HCT116 (cell line): ENCODE data around the gene SMTNL2.

Source experiments
- EZH2 ChIP-seq: fragments of 200-600 bp; sonication (generic); IDR thresholded peaks from 2 replicates; pipeline ENCODE4 v1.6.1; 2017; ENCODE audit warnings: antibody characterized with exemption, mixed run types
- TF ChIP-seq, protein P1 (sequence below): IDR thresholded peaks from 2 replicates; pipeline ENCODE4 v1.6.1; 2012; ENCODE audit warnings: low read depth

DNA sequence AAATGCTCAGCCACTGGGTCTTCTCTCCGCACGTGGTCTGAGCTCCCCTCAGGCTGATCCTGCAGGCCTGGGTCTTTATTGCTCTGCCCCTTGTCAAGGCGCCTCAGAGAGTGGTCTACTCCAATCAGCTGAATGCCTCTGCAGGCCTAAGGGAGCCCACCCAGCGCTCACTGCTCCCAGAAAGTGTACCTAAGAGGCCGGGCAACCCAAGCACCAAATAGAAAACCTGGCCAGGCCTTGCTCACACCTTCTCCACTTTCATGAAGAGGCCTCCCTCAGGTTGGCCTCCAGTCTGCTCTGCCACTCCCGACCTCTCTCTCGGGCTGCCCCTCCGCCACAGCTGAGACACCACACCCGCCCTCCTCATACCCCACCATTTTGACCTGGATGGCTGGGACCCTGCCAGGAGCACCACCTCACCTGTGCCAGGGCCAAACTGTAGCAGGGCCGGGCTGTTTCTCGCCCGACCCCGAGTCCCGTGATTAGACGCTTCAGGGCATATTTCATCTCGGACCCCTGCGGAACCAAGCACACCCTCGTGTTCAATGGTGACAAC is 29.8 kb upstream of the SMTNL2 start:
- TF ChIP-seq EZH2: no peak
- TF ChIP-seq, protein P1, sequence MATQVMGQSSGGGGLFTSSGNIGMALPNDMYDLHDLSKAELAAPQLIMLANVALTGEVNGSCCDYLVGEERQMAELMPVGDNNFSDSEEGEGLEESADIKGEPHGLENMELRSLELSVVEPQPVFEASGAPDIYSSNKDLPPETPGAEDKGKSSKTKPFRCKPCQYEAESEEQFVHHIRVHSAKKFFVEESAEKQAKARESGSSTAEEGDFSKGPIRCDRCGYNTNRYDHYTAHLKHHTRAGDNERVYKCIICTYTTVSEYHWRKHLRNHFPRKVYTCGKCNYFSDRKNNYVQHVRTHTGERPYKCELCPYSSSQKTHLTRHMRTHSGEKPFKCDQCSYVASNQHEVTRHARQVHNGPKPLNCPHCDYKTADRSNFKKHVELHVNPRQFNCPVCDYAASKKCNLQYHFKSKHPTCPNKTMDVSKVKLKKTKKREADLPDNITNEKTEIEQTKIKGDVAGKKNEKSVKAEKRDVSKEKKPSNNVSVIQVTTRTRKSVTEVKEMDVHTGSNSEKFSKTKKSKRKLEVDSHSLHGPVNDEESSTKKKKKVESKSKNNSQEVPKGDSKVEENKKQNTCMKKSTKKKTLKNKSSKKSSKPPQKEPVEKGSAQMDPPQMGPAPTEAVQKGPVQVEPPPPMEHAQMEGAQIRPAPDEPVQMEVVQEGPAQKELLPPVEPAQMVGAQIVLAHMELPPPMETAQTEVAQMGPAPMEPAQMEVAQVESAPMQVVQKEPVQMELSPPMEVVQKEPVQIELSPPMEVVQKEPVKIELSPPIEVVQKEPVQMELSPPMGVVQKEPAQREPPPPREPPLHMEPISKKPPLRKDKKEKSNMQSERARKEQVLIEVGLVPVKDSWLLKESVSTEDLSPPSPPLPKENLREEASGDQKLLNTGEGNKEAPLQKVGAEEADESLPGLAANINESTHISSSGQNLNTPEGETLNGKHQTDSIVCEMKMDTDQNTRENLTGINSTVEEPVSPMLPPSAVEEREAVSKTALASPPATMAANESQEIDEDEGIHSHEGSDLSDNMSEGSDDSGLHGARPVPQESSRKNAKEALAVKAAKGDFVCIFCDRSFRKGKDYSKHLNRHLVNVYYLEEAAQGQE: no peak
